PC-9 (cell line): ENCODE results near the gene POLR2F. TPM values are rescaled to one million over a fixed set of nuclear protein-coding genes. Genes with fewer than 3 reads are reported as not detected.
"Not testable (repeated sequence)": the region's sequence is repeated elsewhere in the genome, so short reads cannot be mapped to it uniquely, and the experiment has no call there.

Experiments used
- BruUV-seq: library from RNA; stranded (reverse); fragments of 400-500 nt; replicated peaks from 2 replicates; lab custom pipeline; 2021; lab: Mats Ljungman, UMichigan
- CTCF ChIA-PET: fragments of 300-600 bp; sonication (Branson Sonifier 250); formaldehyde crosslinking; loops from one replicate; lab custom pipeline; 2022; ENCODE audit warnings: antibody characterized with exemption; lab: Charles Lee
- POLR2A ChIA-PET: fragments of 300-600 bp; sonication (Branson Sonifier 250); formaldehyde crosslinking; loops from one replicate; lab custom pipeline; 2022; ENCODE audit warnings: antibody characterized with exemption; ENCODE audit not compliant: unreplicated experiment; lab: Charles Lee
- DNase-seq, 2 experiments: peaks; one replicate each; pipeline versions ENCODE4 v3.0.0 to v3.0.0-alpha.2; 2015 to 2022; ENCODE audit warnings: mixed read lengths in 1 of 2
- H2AFZ ChIP-seq: fragments of 200-600 bp; sonication (generic); 2 replicates; pipeline ENCODE4 v1.8.1; 2017; ENCODE audit warnings: antibody characterized with exemption
- H3F3A ChIP-seq: fragments of 200-600 bp; sonication (generic); 2 replicates; pipeline ENCODE4 v1.8.1; 2017; ENCODE audit warnings: antibody characterized with exemption, mild to moderate bottlenecking, low read depth; ENCODE audit not compliant: insufficient read depth
- H3K27ac ChIP-seq: fragments of 200-600 bp; sonication (generic); 2 replicates; pipeline ENCODE4 v1.6.1; 2016; ENCODE audit warnings: mixed run types
- H3K27me3 ChIP-seq: fragments of 200-600 bp; sonication (generic); 2 replicates; pipeline ENCODE4 v1.6.1; 2016; ENCODE audit warnings: low read depth, mixed run types; ENCODE audit not compliant: insufficient read depth
- H3K36me3 ChIP-seq: fragments of 200-600 bp; sonication (generic); 2 replicates; pipeline ENCODE4 v1.6.1; 2016; ENCODE audit warnings: low read depth, mixed run types
- H3K4me1 ChIP-seq: fragments of 200-600 bp; sonication (generic); replicated peaks from 2 replicates; pipeline ENCODE4 v1.6.1; 2016; ENCODE audit warnings: mixed run types; ENCODE audit not compliant: insufficient read depth
- H3K4me2 ChIP-seq: fragments of 200-600 bp; sonication (generic); 2 replicates; pipeline ENCODE4 v1.6.1; 2017; ENCODE audit warnings: mixed run types
- H3K4me3 ChIP-seq: fragments of 200-600 bp; sonication (generic); 2 replicates; pipeline ENCODE4 v1.6.1; 2016; ENCODE audit warnings: mixed run types
- H3K79me2 ChIP-seq: fragments of 200-600 bp; sonication (generic); 2 replicates; pipeline ENCODE4 v1.6.1; 2017; ENCODE audit warnings: low read depth, mixed run types
- H3K9me2 ChIP-seq: fragments of 200-600 bp; sonication (generic); 2 replicates; pipeline ENCODE4 v1.8.1; 2017; ENCODE audit warnings: mild to moderate bottlenecking; ENCODE audit not compliant: insufficient read depth
- H3K9me3 ChIP-seq: fragments of 200-600 bp; sonication (generic); 2 replicates; pipeline ENCODE4 v1.8.1; 2016; ENCODE audit warnings: low read depth; ENCODE audit not compliant: insufficient read depth
- H4K20me1 ChIP-seq: fragments of 200-600 bp; sonication (generic); 2 replicates; pipeline ENCODE4 v1.8.1; 2017; ENCODE audit not compliant: insufficient read depth
- EZH2 ChIP-seq: fragments of 200-600 bp; sonication (generic); IDR thresholded peaks from 2 replicates; pipeline ENCODE4 v1.8.0; 2017; ENCODE audit warnings: antibody characterized with exemption, low read depth
- intact Hi-C: fragments of 100-400 bp; cut with micrococcal nuclease; formaldehyde crosslinking; loops from one replicate; pipeline ENCODE4 v1.10.0; 2022; ENCODE audit not compliant: unreplicated experiment
- total RNA-seq: library from RNA; stranded (reverse); gene quantifications from 2 replicates; pipeline ENCODE4 v1.2.3, GENCODE V29; 2021
- TF ChIP-seq, protein P1 (sequence below): fragments of 200-600 bp; sonication (generic); conservative IDR thresholded peaks from 2 replicates; pipeline ENCODE4 v1.6.1; 2017; ENCODE audit warnings: mixed run types, antibody characterized with exemption, mild to moderate bottlenecking, moderate library complexity

Gene POLR2F
- total RNA-seq, 1 experiment from 2014 or later, result 180 TPM

DNA sequence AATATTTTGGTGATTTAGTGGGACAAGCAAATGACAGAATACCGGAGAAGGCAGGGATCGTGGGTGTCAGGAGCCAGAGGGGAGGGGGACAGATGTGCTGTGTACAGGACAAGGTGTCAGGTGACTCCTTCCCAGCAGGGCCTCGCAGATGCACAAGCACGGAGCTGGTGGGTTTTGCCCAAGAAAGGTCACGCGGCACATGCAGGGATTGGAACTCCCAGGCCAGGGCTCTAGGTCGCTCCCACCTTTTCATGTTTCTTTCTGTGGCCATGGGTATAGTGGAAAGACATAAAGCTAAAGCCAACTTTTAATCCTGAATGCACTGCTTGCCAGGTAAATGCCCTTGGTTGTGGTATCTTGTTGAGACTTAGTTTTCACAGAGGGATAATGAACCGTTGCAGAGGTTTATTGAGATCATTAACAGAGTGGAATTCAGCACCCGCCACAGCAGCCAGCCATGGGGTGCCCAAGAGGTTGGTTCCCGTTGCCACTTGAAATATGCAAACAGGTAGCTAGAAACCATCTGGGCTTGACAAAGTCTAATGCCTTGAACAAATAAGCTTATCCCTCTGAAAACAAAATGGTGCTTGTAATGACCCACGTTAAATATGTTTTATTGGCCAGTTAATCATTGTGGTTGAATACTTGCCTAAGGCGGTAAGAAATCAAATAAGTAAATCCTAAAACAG, 10.2 kb upstream of the POLR2F start:
- no peak overlapping the region for H3K4me3 ChIP-seq
- H2AFZ ChIP-seq, result no peak overlapping the region
- H3K9me2 ChIP-seq, result no peaks in the 10 kb centered on the region
- H3K36me3 ChIP-seq, result peaks cover 10% of the 10 kb centered on the region
- CTCF ChIA-PET, result no interaction called here
- TF ChIP-seq, protein P1, sequence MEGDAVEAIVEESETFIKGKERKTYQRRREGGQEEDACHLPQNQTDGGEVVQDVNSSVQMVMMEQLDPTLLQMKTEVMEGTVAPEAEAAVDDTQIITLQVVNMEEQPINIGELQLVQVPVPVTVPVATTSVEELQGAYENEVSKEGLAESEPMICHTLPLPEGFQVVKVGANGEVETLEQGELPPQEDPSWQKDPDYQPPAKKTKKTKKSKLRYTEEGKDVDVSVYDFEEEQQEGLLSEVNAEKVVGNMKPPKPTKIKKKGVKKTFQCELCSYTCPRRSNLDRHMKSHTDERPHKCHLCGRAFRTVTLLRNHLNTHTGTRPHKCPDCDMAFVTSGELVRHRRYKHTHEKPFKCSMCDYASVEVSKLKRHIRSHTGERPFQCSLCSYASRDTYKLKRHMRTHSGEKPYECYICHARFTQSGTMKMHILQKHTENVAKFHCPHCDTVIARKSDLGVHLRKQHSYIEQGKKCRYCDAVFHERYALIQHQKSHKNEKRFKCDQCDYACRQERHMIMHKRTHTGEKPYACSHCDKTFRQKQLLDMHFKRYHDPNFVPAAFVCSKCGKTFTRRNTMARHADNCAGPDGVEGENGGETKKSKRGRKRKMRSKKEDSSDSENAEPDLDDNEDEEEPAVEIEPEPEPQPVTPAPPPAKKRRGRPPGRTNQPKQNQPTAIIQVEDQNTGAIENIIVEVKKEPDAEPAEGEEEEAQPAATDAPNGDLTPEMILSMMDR, result no peak
- no peak for TF ChIP-seq EZH2
- no peaks in the 10 kb centered on the region for H3K4me1 ChIP-seq
- DNase-seq, result peak in 1 of 2 experiments; percentile 54
- H3K9me3 ChIP-seq, result no peaks in the 10 kb centered on the region
- no peak overlapping the region for H3K27ac ChIP-seq
- H3K27me3 ChIP-seq, result no peaks in the 10 kb centered on the region
- no TSS peak for BruUV-seq
- intact Hi-C loops, result no loop called here
- 0 out of 2 replicates have a peak, but pooled peaks cover 3% of the 10 kb centered on the region for H4K20me1 ChIP-seq
- H3F3A ChIP-seq, result peaks cover 58% of the 10 kb centered on the region
- no peak overlapping the region for H3K4me2 ChIP-seq
- no peaks in the 10 kb centered on the region for H3K79me2 ChIP-seq
- POLR2A ChIA-PET, result interaction anchor here (0.7 kb wide), 1 partner anchor 38 kb away, joined by 4 read pairs; no protein-coding TSS in a partner anchor

DNA sequence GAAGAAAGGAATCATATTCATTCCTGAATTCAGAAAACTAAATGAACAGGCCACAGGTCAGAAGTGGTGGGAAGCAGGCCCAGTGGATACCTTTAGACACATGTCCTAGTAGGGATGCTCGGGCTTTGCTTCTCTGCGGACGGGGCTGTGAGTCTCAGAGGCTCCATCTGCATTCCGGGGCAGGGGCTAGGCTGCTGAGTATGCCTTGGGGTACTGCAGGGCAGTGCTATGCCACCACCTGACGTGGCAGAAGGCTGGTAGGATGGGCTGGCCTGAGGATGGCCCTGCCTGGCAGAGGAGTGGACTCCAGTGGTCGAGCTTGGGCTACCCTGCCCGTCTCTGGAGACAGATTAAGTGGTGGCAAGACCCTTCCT, 9.7 kb upstream of the POLR2F start:
- BruUV-seq, result no TSS peak
- intact Hi-C loops, result no loop called here
- no peak overlapping the region for H3K4me3 ChIP-seq
- H3K9me3 ChIP-seq, result no peaks in the 10 kb centered on the region
- H3K27ac ChIP-seq, result no peak overlapping the region
- no peak overlapping the region for H2AFZ ChIP-seq
- H4K20me1 ChIP-seq, result 0 out of 2 replicates have a peak, but pooled peaks cover 3% of the 10 kb centered on the region
- peaks cover 9% of the 10 kb centered on the region for H3K36me3 ChIP-seq
- H3K27me3 ChIP-seq, result no peaks in the 10 kb centered on the region
- H3K4me1 ChIP-seq, result no peaks in the 10 kb centered on the region
- ChIA-PET POLR2A (interaction anchor here (0.7 kb wide), 2 partner anchors 10 to 38 kb away, joined by 3 to 4 read pairs; partner anchors contain the start of gene POLR2F), CTCF (no interaction called here)
- no peak overlapping the region for H3K4me2 ChIP-seq
- no peaks in the 10 kb centered on the region for H3K9me2 ChIP-seq
- TF ChIP-seq, protein P1, result no peak
- TF ChIP-seq EZH2, result no peak
- no peaks in the 10 kb centered on the region for H3K79me2 ChIP-seq
- H3F3A ChIP-seq, result peaks cover 64% of the 10 kb centered on the region
- DNase-seq, result no peak

DNA sequence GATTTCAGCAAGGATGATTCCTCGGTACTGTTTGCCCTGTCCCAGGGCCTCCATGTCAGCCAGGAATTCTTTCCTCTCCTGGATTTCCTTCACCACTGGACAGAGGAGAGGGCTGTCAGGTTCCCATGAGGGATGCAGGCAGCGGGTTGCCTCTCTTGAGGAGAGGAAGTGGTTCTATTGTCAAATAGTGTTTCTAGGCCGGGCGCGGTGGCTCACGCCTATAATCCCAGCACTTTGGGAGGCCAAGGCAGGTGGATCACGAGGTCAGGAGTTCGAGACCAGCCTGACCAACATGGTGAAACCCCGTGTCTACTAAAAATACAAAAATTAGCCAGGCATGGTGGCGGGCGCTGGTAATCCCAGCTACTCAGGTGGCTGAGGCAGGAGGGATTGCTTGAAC, 9.1 kb upstream of the POLR2F start:
- H3K36me3 ChIP-seq, H3K4me3 ChIP-seq, H3K9me3 ChIP-seq, H3K9me2 ChIP-seq, H3K27ac ChIP-seq, DNase-seq, H3K27me3 ChIP-seq, H3K4me2 ChIP-seq, CTCF ChIA-PET, H4K20me1 ChIP-seq, BruUV-seq, H3K4me1 ChIP-seq, H2AFZ ChIP-seq, H3K79me2 ChIP-seq, intact Hi-C loops: not testable (repeated sequence)
- POLR2A ChIA-PET, result interaction anchor here (0.7 kb wide), 1 partner anchor 9 kb away, joined by 3 read pairs; the partner anchor contains the start of gene POLR2F
- peaks cover 64% of the 10 kb centered on the region for H3F3A ChIP-seq

DNA sequence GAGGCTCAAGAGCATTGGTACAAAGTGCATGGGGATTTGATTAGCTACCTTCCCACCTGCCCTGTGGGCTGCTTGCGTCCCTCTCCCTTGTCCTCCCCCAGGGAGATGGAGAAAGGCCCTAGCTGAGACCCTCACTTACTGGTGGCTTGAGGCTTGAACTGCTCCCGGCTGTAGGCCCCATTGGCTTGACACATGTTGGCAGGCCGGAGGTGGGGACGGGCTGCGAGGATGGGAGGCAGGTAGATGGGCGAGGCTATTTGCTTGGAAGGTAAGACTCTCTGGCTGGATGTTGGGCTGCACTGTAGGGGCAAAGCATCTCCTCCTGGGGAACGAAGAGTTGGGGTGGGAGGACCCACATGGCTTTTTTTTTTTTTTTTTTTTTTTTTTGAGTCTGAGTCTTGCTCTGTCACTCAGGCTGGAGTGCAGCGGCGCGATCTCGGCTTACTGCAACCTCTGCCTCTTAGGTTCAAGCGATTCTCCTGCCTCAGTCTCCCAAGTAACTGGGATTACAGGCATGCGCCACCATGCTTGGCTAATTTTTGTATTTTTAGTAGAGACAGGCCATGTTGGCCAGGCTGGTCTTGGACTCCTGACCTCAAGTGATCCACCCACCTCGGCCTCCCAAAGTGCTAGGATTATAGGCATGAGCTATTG, 6.2 kb upstream of the POLR2F start:
- H3K9me2 ChIP-seq, H4K20me1 ChIP-seq, H3K4me2 ChIP-seq, CTCF ChIA-PET, H2AFZ ChIP-seq, H3K4me3 ChIP-seq, H3K4me1 ChIP-seq, intact Hi-C loops, H3K79me2 ChIP-seq, H3K27me3 ChIP-seq, H3K9me3 ChIP-seq, BruUV-seq, H3K27ac ChIP-seq, H3K36me3 ChIP-seq, DNase-seq: not testable (repeated sequence)
- POLR2A ChIA-PET, result interaction anchor here (0.6 kb wide), 4 partner anchors 11 to 265 kb away, joined by 3 to 11 read pairs (median 6); no protein-coding TSS in a partner anchor
- H3F3A ChIP-seq, result peaks cover 67% of the 10 kb centered on the region
